HL-60 (cell line): Measurements from ENCODE around the gene SLC14A1.

Experiments used
- DNase-seq, 2 experiments: peaks; one replicate each; pipeline ENCODE4 v3.0.0-alpha.2; 2010 to 2020; ENCODE audit warnings: low read depth in 1 of 2, low spot score in 1 of 2
- H3K27ac ChIP-seq: fragments of 250-450 bp; sonication (Bioruptor Pico); replicated peaks from 2 replicates; pipeline ENCODE4 v1.5.1; 2020; ENCODE audit warnings: mild to moderate bottlenecking, moderate library complexity
- H3K27me3 ChIP-seq: fragments of 250-450 bp; sonication (Bioruptor Pico); 2 replicates; pipeline ENCODE4 v1.5.1; 2021; ENCODE audit warnings: mild to moderate bottlenecking, moderate library complexity; ENCODE audit not compliant: insufficient read depth, poor library complexity, severe bottlenecking
- H3K4me3 ChIP-seq: replicated peaks from 2 replicates; pipeline ENCODE4 v1.5.1; 2011; ENCODE audit warnings: mild to moderate bottlenecking, control low read depth, low read length; ENCODE audit not compliant: insufficient read depth
- GABPA ChIP-seq: IDR thresholded peaks from 2 replicates; pipeline ENCODE4 v1.6.1; 2012; ENCODE audit warnings: low read depth
- POLR2AphosphoS5 ChIP-seq: IDR thresholded peaks from 2 replicates; pipeline ENCODE4 v1.6.1; 2012; ENCODE audit warnings: low read depth
- REST ChIP-seq: IDR thresholded peaks from 2 replicates; pipeline ENCODE4 v1.6.1; 2012; ENCODE audit warnings: low read depth; ENCODE audit not compliant: insufficient replicate concordance
- SPI1 ChIP-seq: IDR thresholded peaks from 2 replicates; pipeline ENCODE4 v1.6.1; 2012; ENCODE audit warnings: low read depth, mild to moderate bottlenecking, borderline replicate concordance
- TF ChIP-seq, protein P1 (sequence below): IDR thresholded peaks from one replicate; pipeline ENCODE4 v1.5.1; 2011; ENCODE audit warnings: low read length, control low read depth, inconsistent platforms; ENCODE audit not compliant: insufficient read depth

SLC14A1 gene

DNA sequence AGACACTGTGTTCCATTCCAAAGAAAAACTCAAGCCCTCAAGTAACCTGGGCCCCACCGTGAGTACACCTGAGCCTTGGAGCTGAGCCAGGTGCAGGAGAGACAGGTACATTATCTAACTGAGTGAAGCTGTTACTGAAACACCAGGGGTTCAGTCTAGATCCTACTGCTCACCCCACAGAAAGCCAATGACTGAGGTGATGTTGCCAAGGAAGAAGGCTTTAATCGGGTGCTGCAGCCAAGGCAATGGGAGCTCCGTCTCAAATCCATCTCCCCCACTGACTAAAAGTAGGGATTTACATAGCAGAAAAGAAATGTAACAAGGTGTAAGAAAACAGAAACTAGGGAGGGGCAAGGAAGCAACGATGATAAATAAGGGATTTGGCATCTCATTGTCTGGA lies 15.2 kb upstream of the SLC14A1 start:
- H3K27ac ChIP-seq, result no peak overlapping the region
- no peaks in the 10 kb centered on the region for H3K27me3 ChIP-seq
- H3K4me3 ChIP-seq, result no peak overlapping the region
- TF ChIP-seq GABPA (no peak), POLR2AphosphoS5 (no peak), SPI1 (no peak), REST (no peak)
- TF ChIP-seq, protein P1, sequence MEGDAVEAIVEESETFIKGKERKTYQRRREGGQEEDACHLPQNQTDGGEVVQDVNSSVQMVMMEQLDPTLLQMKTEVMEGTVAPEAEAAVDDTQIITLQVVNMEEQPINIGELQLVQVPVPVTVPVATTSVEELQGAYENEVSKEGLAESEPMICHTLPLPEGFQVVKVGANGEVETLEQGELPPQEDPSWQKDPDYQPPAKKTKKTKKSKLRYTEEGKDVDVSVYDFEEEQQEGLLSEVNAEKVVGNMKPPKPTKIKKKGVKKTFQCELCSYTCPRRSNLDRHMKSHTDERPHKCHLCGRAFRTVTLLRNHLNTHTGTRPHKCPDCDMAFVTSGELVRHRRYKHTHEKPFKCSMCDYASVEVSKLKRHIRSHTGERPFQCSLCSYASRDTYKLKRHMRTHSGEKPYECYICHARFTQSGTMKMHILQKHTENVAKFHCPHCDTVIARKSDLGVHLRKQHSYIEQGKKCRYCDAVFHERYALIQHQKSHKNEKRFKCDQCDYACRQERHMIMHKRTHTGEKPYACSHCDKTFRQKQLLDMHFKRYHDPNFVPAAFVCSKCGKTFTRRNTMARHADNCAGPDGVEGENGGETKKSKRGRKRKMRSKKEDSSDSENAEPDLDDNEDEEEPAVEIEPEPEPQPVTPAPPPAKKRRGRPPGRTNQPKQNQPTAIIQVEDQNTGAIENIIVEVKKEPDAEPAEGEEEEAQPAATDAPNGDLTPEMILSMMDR, result no peak
- no peak for DNase-seq

DNA sequence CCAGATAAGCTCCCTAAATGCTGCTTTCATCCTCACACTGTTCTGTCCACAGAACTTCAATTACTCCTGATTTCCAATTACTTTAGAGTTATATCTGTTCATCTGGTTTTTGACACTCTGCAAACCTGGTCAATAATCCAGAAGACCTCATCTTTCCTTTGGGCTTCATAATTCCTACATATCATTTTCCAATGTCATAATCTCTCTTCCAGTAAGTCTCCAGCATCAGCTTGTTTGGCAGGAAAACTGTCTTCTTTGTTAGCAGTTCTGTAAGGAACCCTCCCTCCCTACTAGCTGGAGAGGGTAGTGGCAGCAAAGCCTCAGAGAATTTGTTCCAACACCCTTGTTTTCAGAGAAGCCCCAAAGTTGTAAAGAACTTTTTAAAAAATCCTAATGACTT lies 11.9 kb upstream of the SLC14A1 start:
- H3K27ac ChIP-seq, result no peak overlapping the region
- no peaks in the 10 kb centered on the region for H3K27me3 ChIP-seq
- no peak for DNase-seq
- H3K4me3 ChIP-seq, result no peak overlapping the region
- TF ChIP-seq SPI1 (no peak), GABPA (no peak), REST (no peak), POLR2AphosphoS5 (no peak)
- TF ChIP-seq, protein P1, result no peak

DNA sequence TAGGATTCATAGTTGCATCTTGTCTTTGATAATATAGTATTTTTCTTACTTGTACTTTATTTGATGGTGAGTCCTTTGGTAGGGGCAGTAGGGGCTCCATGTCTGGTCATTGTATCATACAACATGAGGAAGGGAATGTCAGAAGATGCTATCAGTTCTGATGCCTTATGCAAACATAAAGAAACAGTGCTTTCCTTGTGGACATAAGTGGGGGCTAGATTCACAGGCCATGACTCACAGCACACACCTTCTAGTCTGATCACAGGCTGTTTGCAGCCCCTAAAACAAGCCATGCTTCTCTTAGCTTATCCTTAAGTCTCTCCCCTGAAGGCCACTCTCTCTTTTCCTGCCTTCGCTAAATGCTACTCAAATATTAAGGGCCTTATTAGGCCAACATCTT lies 10.7 kb upstream of the SLC14A1 start:
- DNase-seq, result no peak
- no peak overlapping the region for H3K27ac ChIP-seq
- H3K27me3 ChIP-seq, result no peaks in the 10 kb centered on the region
- TF ChIP-seq GABPA, result no peak
- no peak for TF ChIP-seq POLR2AphosphoS5
- TF ChIP-seq SPI1, result no peak
- TF ChIP-seq, protein P1, result no peak
- no peak for TF ChIP-seq REST
- no peak overlapping the region for H3K4me3 ChIP-seq
